Endothelial cell of umbilical vein (primary cell): Measurements from ENCODE around the gene C19orf25.

Source experiments
- CTCF ChIP-seq, 2 donors: IDR thresholded peaks; 1 replicate in 1 of 2; 2 replicates in 1 of 2; pipeline ENCODE4 v1.5.1; 2011; ENCODE audit warnings: low read length in 2 of 2, mild to moderate bottlenecking in 2 of 2, moderate library complexity in 2 of 2, control low read depth in 1 of 2, inconsistent platforms in 1 of 2, low read depth in 1 of 2; ENCODE audit not compliant: insufficient read depth in 1 of 2; ENCODE audit errors: extremely low read depth in 1 of 2
- EZH2 ChIP-seq: IDR thresholded peaks from 2 replicates; pipeline ENCODE4 v1.6.1; 2012; ENCODE audit warnings: borderline replicate concordance, low read depth, mild to moderate bottlenecking, moderate library complexity, low read length, inconsistent platforms; ENCODE audit not compliant: severe bottlenecking
- MAX ChIP-seq: IDR thresholded peaks from 2 replicates; pipeline ENCODE4 v1.6.1; 2011; ENCODE audit not compliant: insufficient read depth, insufficient read length
- POLR2A ChIP-seq: IDR thresholded peaks from 2 replicates; pipeline ENCODE4 v1.6.1; 2012; ENCODE audit warnings: low read depth, mild to moderate bottlenecking, control low read depth, low read length
- POLR2AphosphoS5 ChIP-seq: IDR thresholded peaks from 2 replicates; pipeline ENCODE4 v1.6.1; 2012; ENCODE audit warnings: low read depth, mild to moderate bottlenecking, control low read depth, low read length, moderate library complexity; ENCODE audit not compliant: insufficient read depth

GRCh38 chr19:1459479-1459878, 19.5 kb downstream of the C19orf25 start:
- no peak for TF ChIP-seq POLR2AphosphoS5
- no peak for TF ChIP-seq CTCF (IDR thresholded peaks at IDR 0.05; ENCODE audit: extremely low read depth in 1 of 2, insufficient read depth in 1 of 2, low read depth in 1 of 2, low read length in 2 of 2)
- TF ChIP-seq MAX: no peak
- no peak for TF ChIP-seq POLR2A
- TF ChIP-seq EZH2: no peak
